Right ventricle myocardium inferior (tissue), 1 donor: ENCODE measurements around the gene SLC49A3. TPM values are rescaled to one million over a fixed set of nuclear protein-coding genes. Genes with fewer than 3 reads are reported as not detected.

Source experiments
- total RNA-seq: library from RNA; stranded (reverse); fragmentation: NEBNext Ultra II Directional; extraction: Animal tissue kit (Norgen Biotek cat#: 25700); gene quantifications from one replicate; pipeline ENCODE4 v1.2.1, GENCODE V29; 2021
- donor health status: DM: no; HTN: yes; CAD: no; lungs with severe emphysema.

SLC49A3 gene
- total RNA-seq, 1 donor from 2014 or later = 17.3 TPM

Other genes with a start within 250 kb of the SLC49A3 start
- 13.1 TPM for gene ZNF721, start 190.0 kb downstream of the SLC49A3 start, total RNA-seq
- gene PIGG, start 189.9 kb downstream of the SLC49A3 start, total RNA-seq = 15.2 TPM
- not detected for gene TMEM271, start 112.9 kb downstream of the SLC49A3 start, total RNA-seq
- 1.7 TPM for gene PDE6B, start 63.6 kb downstream of the SLC49A3 start, total RNA-seq
- gene ATP5ME, start 14.9 kb downstream of the SLC49A3 start, total RNA-seq = 1,162 TPM
- gene MYL5, start 14.6 kb downstream of the SLC49A3 start, total RNA-seq = 3.9 TPM
- 21.7 TPM for gene PCGF3, start 16.7 kb upstream of the SLC49A3 start, total RNA-seq
- 3.1 TPM for gene CPLX1, start 137.0 kb upstream of the SLC49A3 start, total RNA-seq
- 29.3 TPM for gene GAK, start 243.2 kb upstream of the SLC49A3 start, total RNA-seq
- gene TMEM175, start 243.3 kb upstream of the SLC49A3 start, total RNA-seq = 17.4 TPM